ENCODE data around the gene ZNF526. TPM values are rescaled to one million over a fixed set of nuclear protein-coding genes. Genes with fewer than 3 reads are reported as not detected.

ZNF526 gene
- total and polyA plus RNA-seq, 9 of the 15 experiments (the other 6 are each of a cell fraction or from before 2014, with no cell fraction given), result 1.3 to 17.9 (median 6.2) TPM

DNA sequence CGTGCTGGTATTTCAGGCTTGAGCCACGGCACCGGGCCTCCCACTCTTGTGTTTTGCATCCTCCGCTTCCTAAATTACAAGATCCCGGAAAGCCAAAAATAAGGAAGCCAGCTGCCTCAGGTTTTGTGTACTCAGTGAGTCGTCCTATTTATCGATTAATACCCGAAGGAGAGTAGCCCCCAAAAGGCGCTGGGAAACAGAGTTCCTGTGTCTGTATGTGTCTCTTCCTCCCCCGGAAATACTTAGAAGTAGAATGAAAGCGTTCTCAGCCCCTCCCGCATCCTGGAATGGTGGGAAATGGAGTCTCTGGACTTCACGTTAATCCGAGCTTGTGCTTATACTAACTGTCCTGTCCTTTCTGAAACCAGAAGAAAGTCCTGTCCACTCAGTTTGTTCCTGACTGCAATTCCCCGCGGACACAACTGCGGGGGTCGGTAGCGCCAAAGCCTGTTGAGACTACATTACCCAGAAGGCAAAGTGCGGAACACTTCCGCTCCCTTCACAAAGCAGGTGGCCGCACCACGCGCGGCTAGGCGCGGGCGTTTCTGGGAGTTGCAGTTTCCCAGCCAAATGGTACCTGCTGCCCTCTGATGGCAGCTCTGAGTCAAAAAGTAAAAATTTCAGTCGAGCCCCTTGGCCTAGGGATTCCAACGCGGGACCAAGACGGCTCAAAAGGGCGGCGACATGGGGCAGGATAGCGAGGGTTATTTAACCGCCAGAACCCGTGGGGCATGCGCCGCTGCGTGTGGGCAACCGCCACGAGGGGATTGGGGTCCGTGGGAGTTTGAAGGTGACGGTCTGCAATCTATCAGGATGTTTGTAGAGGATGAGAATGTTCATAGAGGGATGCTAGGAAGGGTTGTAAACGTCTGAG is 24.5 kb downstream of the ZNF526 start (continued):
- TF ChIP-seq HCFC1 (IDR thresholded peaks at IDR 0.05; ENCODE audit: low read depth, low read length) (peak; percentile 99), ZNF175 (CRISPR knock-in tag; IDR thresholded peaks at IDR 0.05; ENCODE audit: low read depth) (peak; percentile 78; the same call in 1 of the 2 replicates), KAT7 (CRISPR knock-in tag; IDR thresholded peaks at IDR 0.05; ENCODE audit: borderline replicate concordance) (peak; percentile 78; the same call in 1 of the 2 replicates), BRF2 (IDR thresholded peaks at IDR 0.05; ENCODE audit: borderline replicate concordance, insufficient read depth, insufficient read length) (no peak), RFX5 (IDR thresholded peaks at IDR 0.05; ENCODE audit: low read depth, low read length) (no peak), ZNF830 (CRISPR knock-in tag; IDR thresholded peaks at IDR 0.05) (no peak), THAP12 (CRISPR knock-in tag; IDR thresholded peaks at IDR 0.05) (no peak), CTBP1 (IDR thresholded peaks at IDR 0.05; ENCODE audit: borderline replicate concordance) (peak; percentile 56; the same call in 1 of the 2 replicates), NFATC3 (IDR thresholded peaks at IDR 0.05) (no peak; the same call in 1 of the 2 replicates), LEF1 (IDR thresholded peaks at IDR 0.05) (no peak), ZNF408 (CRISPR knock-in tag; IDR thresholded peaks at IDR 0.05; ENCODE audit: low read depth) (no peak), GTF2F1 (IDR thresholded peaks at IDR 0.05; ENCODE audit: low read depth, low read length) (no peak), KDM2B (CRISPR knock-in tag; IDR thresholded peaks at IDR 0.05) (no peak), PPARD (CRISPR knock-in tag; IDR thresholded peaks at IDR 0.05) (no peak)
- TF ChIP-seq, protein P1, sequence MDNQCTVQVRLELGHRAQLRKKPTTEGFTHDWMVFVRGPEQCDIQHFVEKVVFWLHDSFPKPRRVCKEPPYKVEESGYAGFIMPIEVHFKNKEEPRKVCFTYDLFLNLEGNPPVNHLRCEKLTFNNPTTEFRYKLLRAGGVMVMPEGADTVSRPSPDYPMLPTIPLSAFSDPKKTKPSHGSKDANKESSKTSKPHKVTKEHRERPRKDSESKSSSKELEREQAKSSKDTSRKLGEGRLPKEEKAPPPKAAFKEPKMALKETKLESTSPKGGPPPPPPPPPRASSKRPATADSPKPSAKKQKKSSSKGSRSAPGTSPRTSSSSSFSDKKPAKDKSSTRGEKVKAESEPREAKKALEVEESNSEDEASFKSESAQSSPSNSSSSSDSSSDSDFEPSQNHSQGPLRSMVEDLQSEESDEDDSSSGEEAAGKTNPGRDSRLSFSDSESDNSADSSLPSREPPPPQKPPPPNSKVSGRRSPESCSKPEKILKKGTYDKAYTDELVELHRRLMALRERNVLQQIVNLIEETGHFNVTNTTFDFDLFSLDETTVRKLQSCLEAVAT (IDR thresholded peaks at IDR 0.05), result no peak
- TF ChIP-seq, protein P2, sequence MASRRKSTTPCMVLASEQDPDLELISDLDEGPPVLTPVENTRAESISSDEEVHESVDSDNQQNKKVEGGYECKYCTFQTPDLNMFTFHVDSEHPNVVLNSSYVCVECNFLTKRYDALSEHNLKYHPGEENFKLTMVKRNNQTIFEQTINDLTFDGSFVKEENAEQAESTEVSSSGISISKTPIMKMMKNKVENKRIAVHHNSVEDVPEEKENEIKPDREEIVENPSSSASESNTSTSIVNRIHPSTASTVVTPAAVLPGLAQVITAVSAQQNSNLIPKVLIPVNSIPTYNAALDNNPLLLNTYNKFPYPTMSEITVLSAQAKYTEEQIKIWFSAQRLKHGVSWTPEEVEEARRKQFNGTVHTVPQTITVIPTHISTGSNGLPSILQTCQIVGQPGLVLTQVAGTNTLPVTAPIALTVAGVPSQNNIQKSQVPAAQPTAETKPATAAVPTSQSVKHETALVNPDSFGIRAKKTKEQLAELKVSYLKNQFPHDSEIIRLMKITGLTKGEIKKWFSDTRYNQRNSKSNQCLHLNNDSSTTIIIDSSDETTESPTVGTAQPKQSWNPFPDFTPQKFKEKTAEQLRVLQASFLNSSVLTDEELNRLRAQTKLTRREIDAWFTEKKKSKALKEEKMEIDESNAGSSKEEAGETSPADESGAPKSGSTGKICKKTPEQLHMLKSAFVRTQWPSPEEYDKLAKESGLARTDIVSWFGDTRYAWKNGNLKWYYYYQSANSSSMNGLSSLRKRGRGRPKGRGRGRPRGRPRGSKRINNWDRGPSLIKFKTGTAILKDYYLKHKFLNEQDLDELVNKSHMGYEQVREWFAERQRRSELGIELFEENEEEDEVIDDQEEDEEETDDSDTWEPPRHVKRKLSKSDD (conservative IDR thresholded peaks at IDR 0.05; ENCODE audit: low read length), result 0 out of 2 replicates have a peak, but pooled peaks have one; percentile 59
- TF ChIP-seq, protein P3, sequence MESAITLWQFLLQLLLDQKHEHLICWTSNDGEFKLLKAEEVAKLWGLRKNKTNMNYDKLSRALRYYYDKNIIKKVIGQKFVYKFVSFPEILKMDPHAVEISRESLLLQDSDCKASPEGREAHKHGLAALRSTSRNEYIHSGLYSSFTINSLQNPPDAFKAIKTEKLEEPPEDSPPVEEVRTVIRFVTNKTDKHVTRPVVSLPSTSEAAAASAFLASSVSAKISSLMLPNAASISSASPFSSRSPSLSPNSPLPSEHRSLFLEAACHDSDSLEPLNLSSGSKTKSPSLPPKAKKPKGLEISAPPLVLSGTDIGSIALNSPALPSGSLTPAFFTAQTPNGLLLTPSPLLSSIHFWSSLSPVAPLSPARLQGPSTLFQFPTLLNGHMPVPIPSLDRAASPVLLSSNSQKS (CRISPR knock-in tag; IDR thresholded peaks at IDR 0.05), result peak; percentile 23; the same call in 1 of the 2 replicates

Measured in K562 (cell line).